Stimulated activated naive B cell treated with anti-CD40 and anti-IgM and Interleukin-4, amounts not matched to agents 10 μg/mL and 1 μg/mL and 100 μg/mL, for 72 hours (primary cell): ENCODE measurements around the gene USP44.

ENCODE experiments used
- ATAC-seq, 2 donors: fragments of 150-1000 bp; cut with Tn5 transposase; replicated peaks; 2 replicates each; pipeline ENCODE4 v1.10.0; 2021; ENCODE audit warnings: moderate library complexity in 1 of 2
- DNase-seq: peaks from one replicate; pipeline ENCODE4 v3.0.0; 2021
- H3K27ac Mint-ChIP-seq: one replicate; pipeline ENCODE4 v1.8.0; 2022; ENCODE audit warnings: mild to moderate bottlenecking, mixed read lengths
- H3K27me3 Mint-ChIP-seq, 2 donors: one replicate each; pipeline ENCODE4 v1.8.0; 2022; ENCODE audit warnings: mixed read lengths in 2 of 2
- H3K36me3 Mint-ChIP-seq, 2 donors: one replicate each; pipeline ENCODE4 v1.8.0; 2022; ENCODE audit warnings: mixed read lengths in 2 of 2, mild to moderate bottlenecking in 1 of 2
- H3K4me1 Mint-ChIP-seq, 2 donors: one replicate each; pipeline ENCODE4 v1.8.0; 2022; ENCODE audit warnings: mixed read lengths in 2 of 2, mild to moderate bottlenecking in 1 of 2
- H3K4me3 Mint-ChIP-seq, 2 donors: one replicate each; pipeline ENCODE4 v1.8.0; 2022; ENCODE audit warnings: mild to moderate bottlenecking in 2 of 2, mixed read lengths in 2 of 2, moderate library complexity in 1 of 2
- H3K9me3 Mint-ChIP-seq, 2 donors: one replicate each; pipeline ENCODE4 v1.8.0; 2022; ENCODE audit warnings: mixed read lengths in 2 of 2, mild to moderate bottlenecking in 1 of 2

USP44 gene

GRCh38 chr12:95543305-95543704 is 8.0 kb downstream of the USP44 start:
- ATAC-seq (no peak), DNase-seq (no peak)
- Mint-ChIP-seq H3K9me3 (no peaks in the 10 kb centered on the region), H3K4me3 (no peak overlapping the region), H3K27ac (no peak overlapping the region), H3K36me3 (no peaks in the 10 kb centered on the region), H3K4me1 (peaks cover 6 to 10% of the 10 kb centered on the region in 2 donors), H3K27me3 (peaks cover 0 to 4% of the 10 kb centered on the region in 2 donors)

- peaks cover 0 to 3% of the 10 kb centered on the region in 2 donors for H3K4me1 Mint-ChIP-seq
- no peaks in the 10 kb centered on the region for H3K9me3 Mint-ChIP-seq
- no peaks in the 10 kb centered on the region for H3K27me3 Mint-ChIP-seq
- no peak overlapping the region for H3K4me3 Mint-ChIP-seq
- H3K36me3 Mint-ChIP-seq = no peaks in the 10 kb centered on the region
- ATAC-seq (no peak), DNase-seq (no peak)
- no peak overlapping the region for H3K27ac Mint-ChIP-seq
Observed at GRCh38 chr12:95541436-95541835, 9.8 kb downstream of the USP44 start.

GRCh38 chr12:95538656-95539055 is 12.6 kb downstream of the USP44 start:
- H3K4me3 Mint-ChIP-seq = no peak overlapping the region
- no peak overlapping the region for H3K27ac Mint-ChIP-seq
- no peak for ATAC-seq

GRCh38 chr12:95538006-95538405 is 13.3 kb downstream of the USP44 start:
- H3K4me1 Mint-ChIP-seq = peaks cover 0 to 2% of the 10 kb centered on the region in 2 donors
- no peaks in the 10 kb centered on the region for H3K27me3 Mint-ChIP-seq
- ATAC-seq (no peak), DNase-seq (no peak)
- H3K9me3 Mint-ChIP-seq = no peaks in the 10 kb centered on the region
- no peak overlapping the region for H3K27ac Mint-ChIP-seq
- no peak overlapping the region for H3K4me3 Mint-ChIP-seq
- H3K36me3 Mint-ChIP-seq = no peaks in the 10 kb centered on the region

More at GRCh38 chr12:95538656-95539055, 12.6 kb downstream of the USP44 start:
- H3K9me3 Mint-ChIP-seq = no peaks in the 10 kb centered on the region
- H3K27me3 Mint-ChIP-seq = no peaks in the 10 kb centered on the region
- peaks cover 0 to 2% of the 10 kb centered on the region in 2 donors for H3K4me1 Mint-ChIP-seq
- no peak for DNase-seq
- H3K36me3 Mint-ChIP-seq = no peaks in the 10 kb centered on the region

GRCh38 chr12:95533985-95534384 is 17.3 kb downstream of the USP44 start:
- no peaks in the 10 kb centered on the region for H3K9me3 Mint-ChIP-seq
- no peak overlapping the region for H3K27ac Mint-ChIP-seq
- no peaks in the 10 kb centered on the region for H3K36me3 Mint-ChIP-seq
- ATAC-seq = no peak
- no peak for DNase-seq
- H3K27me3 Mint-ChIP-seq = no peaks in the 10 kb centered on the region
- H3K4me1 Mint-ChIP-seq = peaks cover 0 to 2% of the 10 kb centered on the region in 2 donors
- no peak overlapping the region for H3K4me3 Mint-ChIP-seq

DNA sequence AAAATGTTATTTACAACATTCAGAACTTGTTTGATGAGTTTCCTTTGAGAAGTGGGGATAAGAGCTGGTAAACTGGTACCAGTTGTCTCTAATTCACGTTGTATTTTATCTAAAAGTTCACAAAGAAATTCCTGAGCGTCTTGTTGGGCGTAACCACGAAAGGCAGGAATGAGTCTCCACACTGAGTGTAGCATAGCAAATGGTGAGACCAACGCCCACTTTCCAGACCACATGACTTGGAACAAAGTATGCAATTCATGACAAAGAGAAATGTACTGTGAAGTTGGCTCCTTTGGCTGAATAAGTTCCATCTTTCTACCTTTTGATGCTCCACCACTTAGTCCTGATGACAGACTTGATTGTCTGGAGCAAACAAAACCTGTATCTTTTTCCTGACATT is 18.4 kb downstream of the USP44 start:
- DNase-seq (no peak), ATAC-seq (no peak)
- H3K4me3 Mint-ChIP-seq = no peak overlapping the region
- H3K9me3 Mint-ChIP-seq = no peaks in the 10 kb centered on the region
- peaks cover 0 to 2% of the 10 kb centered on the region in 2 donors for H3K4me1 Mint-ChIP-seq
- H3K27ac Mint-ChIP-seq = no peak overlapping the region
- H3K27me3 Mint-ChIP-seq = no peaks in the 10 kb centered on the region
- H3K36me3 Mint-ChIP-seq = no peaks in the 10 kb centered on the region

- ATAC-seq = no peak
- H3K4me3 Mint-ChIP-seq = no peak overlapping the region
- no peaks in the 10 kb centered on the region for H3K36me3 Mint-ChIP-seq
- no peaks in the 10 kb centered on the region for H3K27me3 Mint-ChIP-seq
- peaks cover 0 to 2% of the 10 kb centered on the region in 2 donors for H3K4me1 Mint-ChIP-seq
- H3K27ac Mint-ChIP-seq = no peak overlapping the region
- no peak for DNase-seq
- no peaks in the 10 kb centered on the region for H3K9me3 Mint-ChIP-seq
Observed at GRCh38 chr12:95529693-95530225, 21.5 kb downstream of the USP44 start.

DNA sequence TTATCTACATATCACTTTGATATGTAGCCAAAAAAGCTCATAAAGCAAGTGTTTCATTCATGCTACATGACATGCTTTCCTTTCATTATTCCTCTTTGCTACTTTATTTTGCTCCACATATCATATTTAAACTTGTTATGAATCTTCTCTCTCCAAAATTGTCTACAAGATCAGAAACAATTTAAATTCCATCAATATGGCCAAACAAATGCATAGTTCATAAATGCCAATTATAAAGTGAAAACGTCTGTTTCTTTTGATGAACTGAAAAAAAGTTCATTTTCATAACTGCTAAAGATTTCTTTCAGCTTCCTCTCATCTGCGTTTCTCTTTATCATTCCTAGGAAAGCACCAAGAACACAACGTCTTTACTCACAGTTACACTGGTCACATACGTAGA is 22.8 kb downstream of the USP44 start:
- Mint-ChIP-seq H3K9me3 (no peaks in the 10 kb centered on the region), H3K27ac (no peak overlapping the region), H3K27me3 (no peaks in the 10 kb centered on the region), H3K4me1 (no peaks in the 10 kb centered on the region), H3K36me3 (no peaks in the 10 kb centered on the region), H3K4me3 (no peak overlapping the region)
- ATAC-seq = no peak
- no peak for DNase-seq

DNA sequence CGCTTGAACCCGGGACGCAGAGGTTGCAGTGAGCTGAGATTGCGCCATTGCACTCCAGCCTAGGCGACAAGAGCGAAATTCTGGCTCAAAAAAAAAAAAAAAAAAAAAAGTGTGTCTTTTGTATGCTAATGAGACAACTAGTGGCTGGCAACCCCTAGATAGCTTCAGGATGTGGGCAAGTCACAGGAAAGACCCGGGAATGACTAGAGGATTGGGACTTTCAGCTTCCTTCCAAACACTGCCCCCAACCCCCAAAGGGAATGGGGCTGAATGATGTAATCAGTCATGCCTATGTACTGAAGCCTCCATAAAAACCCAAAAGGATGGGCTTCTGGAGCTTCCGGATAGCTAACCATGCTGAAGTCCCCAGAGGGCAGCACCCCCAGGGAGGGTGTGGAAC is 28.6 kb downstream of the USP44 start:
- no peak for DNase-seq
- ATAC-seq = no peak
- Mint-ChIP-seq H3K4me3 (no peak overlapping the region), H3K36me3 (peaks cover 9 to 12% of the 10 kb centered on the region in 2 donors), H3K27me3 (no peaks in the 10 kb centered on the region), H3K9me3 (no peaks in the 10 kb centered on the region), H3K27ac (no peak overlapping the region), H3K4me1 (peaks cover 0 to 2% of the 10 kb centered on the region in 2 donors)

DNA sequence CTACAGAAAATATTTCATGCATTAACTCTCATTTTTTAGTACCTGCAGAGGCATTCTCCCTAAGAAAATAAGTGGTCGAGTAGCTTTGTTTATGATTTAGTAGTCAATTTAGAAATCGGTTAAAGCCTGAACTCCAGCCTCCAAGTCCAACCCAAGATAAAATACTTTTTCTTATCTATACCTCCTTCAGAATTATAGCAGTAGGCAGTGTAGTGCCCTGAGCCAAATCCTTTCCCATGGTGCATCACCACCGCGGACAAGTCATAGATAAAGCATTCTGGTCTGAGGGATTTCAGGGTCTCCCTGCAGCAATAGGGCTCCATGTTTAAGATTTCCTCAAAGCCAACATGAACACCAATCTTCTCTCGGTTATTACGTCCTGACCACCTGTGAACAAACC is 30.5 kb downstream of the USP44 start:
- Mint-ChIP-seq H3K4me3 (no peak overlapping the region), H3K27ac (no peak overlapping the region), H3K4me1 (peaks cover 0 to 2% of the 10 kb centered on the region in 2 donors), H3K27me3 (no peaks in the 10 kb centered on the region), H3K36me3 (peaks cover 9 to 12% of the 10 kb centered on the region in 2 donors), H3K9me3 (no peaks in the 10 kb centered on the region)
- ATAC-seq (no peak), DNase-seq (no peak)

DNA sequence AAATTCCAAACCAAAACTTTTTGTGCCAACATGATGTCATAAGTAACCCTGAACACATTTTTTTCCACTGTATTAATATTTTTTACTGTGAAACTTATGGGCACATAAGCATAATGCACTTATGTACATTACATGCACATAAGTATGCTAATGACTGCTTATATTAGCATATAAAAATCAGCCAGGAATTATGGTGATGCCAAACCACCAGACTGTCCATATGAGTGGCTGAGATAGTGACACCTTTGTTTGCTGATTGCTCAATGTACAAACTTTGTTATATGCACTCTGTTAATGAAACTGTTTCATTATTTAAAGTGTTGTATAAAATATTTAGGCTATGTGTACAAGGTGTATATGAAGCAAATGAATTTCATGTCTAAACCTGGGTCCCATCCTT is 32.3 kb downstream of the USP44 start:
- Mint-ChIP-seq H3K4me1 (peaks cover 0 to 2% of the 10 kb centered on the region in 2 donors), H3K4me3 (no peak overlapping the region), H3K9me3 (no peaks in the 10 kb centered on the region), H3K36me3 (peaks cover 13 to 16% of the 10 kb centered on the region in 2 donors), H3K27ac (no peak overlapping the region), H3K27me3 (no peaks in the 10 kb centered on the region)
- ATAC-seq = no peak
- no peak for DNase-seq

DNA sequence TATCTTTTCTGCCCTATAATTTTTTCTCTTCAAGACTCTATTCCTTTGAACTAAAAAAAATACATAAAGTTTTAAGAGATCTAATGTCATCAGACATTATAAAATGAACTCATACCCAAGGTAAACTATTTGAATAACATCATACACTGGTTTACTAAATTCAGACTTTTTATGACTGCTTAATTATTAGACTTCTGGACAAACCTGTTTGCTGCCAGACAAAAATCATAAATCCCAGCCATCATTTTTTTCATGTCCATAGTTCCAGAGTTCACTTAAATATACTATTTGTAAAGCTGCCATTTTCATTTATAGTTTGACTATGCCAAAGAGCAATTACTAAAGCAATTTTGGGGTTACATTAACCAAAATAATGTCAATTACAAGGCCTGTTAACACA is 34.0 kb downstream of the USP44 start:
- Mint-ChIP-seq H3K27me3 (no peaks in the 10 kb centered on the region), H3K4me3 (no peak overlapping the region), H3K36me3 (peaks cover 23 to 26% of the 10 kb centered on the region in 2 donors), H3K27ac (no peak overlapping the region), H3K4me1 (peaks cover 0 to 2% of the 10 kb centered on the region in 2 donors), H3K9me3 (no peaks in the 10 kb centered on the region)
- ATAC-seq (no peak), DNase-seq (no peak)

- no peak overlapping the region for H3K27ac Mint-ChIP-seq
Observed at GRCh38 chr12:95516757-95517156, 34.5 kb downstream of the USP44 start.

GRCh38 chr12:95515197-95515596 is 36.1 kb downstream of the USP44 start:
- peaks cover 0 to 2% of the 10 kb centered on the region in 2 donors for H3K4me1 Mint-ChIP-seq
- H3K27me3 Mint-ChIP-seq = no peaks in the 10 kb centered on the region
- H3K4me3 Mint-ChIP-seq = no peak overlapping the region
- no peak overlapping the region for H3K27ac Mint-ChIP-seq
- no peak for ATAC-seq
- H3K36me3 Mint-ChIP-seq = peaks cover 28 to 34% of the 10 kb centered on the region in 2 donors
- DNase-seq = no peak
- no peaks in the 10 kb centered on the region for H3K9me3 Mint-ChIP-seq

More at GRCh38 chr12:95516757-95517156, 34.5 kb downstream of the USP44 start:
- Mint-ChIP-seq H3K27me3 (no peaks in the 10 kb centered on the region), H3K4me3 (no peak overlapping the region), H3K4me1 (peaks cover 0 to 2% of the 10 kb centered on the region in 2 donors), H3K9me3 (no peaks in the 10 kb centered on the region), H3K36me3 (peaks cover 28 to 31% of the 10 kb centered on the region in 2 donors)
- ATAC-seq (no peak), DNase-seq (no peak)

DNA sequence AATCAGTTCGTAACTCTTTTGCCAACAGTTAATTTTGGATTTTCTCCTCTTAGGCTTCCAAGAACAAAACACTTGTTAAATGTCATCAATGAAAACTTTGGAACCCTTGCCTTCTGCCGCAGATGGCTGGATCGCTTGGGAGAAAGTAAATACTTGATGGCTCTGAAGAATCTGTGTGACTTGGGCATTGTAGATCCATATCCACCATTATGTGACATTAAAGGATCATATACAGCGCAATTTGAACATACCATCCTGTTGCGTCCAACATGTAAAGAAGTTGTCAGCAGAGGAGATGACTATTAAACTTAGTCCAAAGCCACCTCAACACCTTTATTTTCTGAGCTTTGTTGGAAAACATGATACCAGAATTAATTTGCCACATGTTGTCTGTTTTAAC is 37.7 kb downstream of the USP44 start:
- no peaks in the 10 kb centered on the region for H3K9me3 Mint-ChIP-seq
- H3K27ac Mint-ChIP-seq = no peak overlapping the region
- DNase-seq (no peak), ATAC-seq (no peak)
- peaks cover 34 to 39% of the 10 kb centered on the region in 2 donors for H3K36me3 Mint-ChIP-seq
- no peaks in the 10 kb centered on the region for H3K27me3 Mint-ChIP-seq
- peaks cover 1 to 2% of the 10 kb centered on the region in 2 donors for H3K4me1 Mint-ChIP-seq
- no peak overlapping the region for H3K4me3 Mint-ChIP-seq

- H3K4me3 Mint-ChIP-seq = no peak overlapping the region
- H3K36me3 Mint-ChIP-seq = peaks cover 41 to 50% of the 10 kb centered on the region in 2 donors
- H3K9me3 Mint-ChIP-seq = no peaks in the 10 kb centered on the region
- ATAC-seq (no peak), DNase-seq (no peak)
- H3K27ac Mint-ChIP-seq = no peak overlapping the region
- no peaks in the 10 kb centered on the region for H3K27me3 Mint-ChIP-seq
- H3K4me1 Mint-ChIP-seq = peaks cover 3 to 4% of the 10 kb centered on the region in 2 donors
Observed at GRCh38 chr12:95511977-95512376, 39.3 kb downstream of the USP44 start.
